Endothelial cell of umbilical vein (primary cell): ENCODE data around the gene PLAGL1. TPM values are rescaled to one million over a fixed set of nuclear protein-coding genes. Genes with fewer than 3 reads are reported as not detected.

Experiments used
- BruUV-seq: library from RNA; stranded (reverse); fragments of 400-500 nt; replicated peaks from 2 replicates; lab custom pipeline; 2021; lab: Mats Ljungman, UMichigan
- CTCF ChIA-PET: fragments of 300-600, 350-600 bp; sonication (Branson Sonifier 250); formaldehyde crosslinking; loops from one replicate; lab custom pipeline; 2021; ENCODE audit warnings: antibody characterized with exemption, inconsistent platforms; lab: Charles Lee
- POLR2A ChIA-PET: fragments of 300-600, 350-600 bp; sonication (Branson Sonifier 250); formaldehyde crosslinking; loops from one replicate; lab custom pipeline; 2021; ENCODE audit warnings: antibody characterized with exemption, inconsistent platforms; lab: Charles Lee
- DNase-seq: peaks from one replicate; pipeline ENCODE4 v3.0.0-alpha.2; 2011; ENCODE audit warnings: low read depth, low spot score
- FAIRE-seq: peaks from 2 replicates; lab custom pipeline; 2011; peaks lifted over from hg19 to GRCh38; lab: Jason Lieb, UNC
- H2AFZ ChIP-seq: 2 replicates; pipeline ENCODE4 v1.6.0; 2012; ENCODE audit warnings: low read depth, low read length, control low read depth, inconsistent platforms
- H3K27ac ChIP-seq: 2 replicates; pipeline ENCODE4 v1.5.1; 2011; ENCODE audit warnings: low read depth, mild to moderate bottlenecking, control low read depth, low read length, moderate library complexity; ENCODE audit not compliant: insufficient read depth
- H3K27me3 ChIP-seq, 2 experiments: 2 replicates each; pipeline versions ENCODE4 v1.6.0 to v1.6.1; 2011; ENCODE audit warnings: low read length in 2 of 2, mixed read lengths in 1 of 2; ENCODE audit not compliant: control insufficient read depth in 2 of 2, insufficient read depth in 2 of 2
- H3K36me3 ChIP-seq, 2 experiments: 2 replicates in 1 of 2; 3 replicates in 1 of 2; pipeline ENCODE4 v1.5.1; 2011; ENCODE audit warnings: low read length in 2 of 2, mild to moderate bottlenecking in 1 of 2, moderate library complexity in 1 of 2; ENCODE audit not compliant: control insufficient read depth in 2 of 2, insufficient read depth in 2 of 2; ENCODE audit errors: extremely low read depth in 1 of 2
- H3K4me1 ChIP-seq: 3 replicates; pipeline ENCODE4 v1.5.1; 2011; ENCODE audit warnings: mild to moderate bottlenecking, low read length; ENCODE audit not compliant: control insufficient read depth, insufficient read depth; ENCODE audit errors: extremely low read depth
- H3K4me2 ChIP-seq: 2 replicates; pipeline ENCODE4 v1.6.1; 2011; ENCODE audit warnings: low read length, control low read depth, mixed read lengths; ENCODE audit not compliant: insufficient read depth
- H3K4me3 ChIP-seq, 3 experiments: fragments of 200-600 bp in 1 of 3; sonication (generic), shearing (Covaris generic) in 1 of 3; replicated peaks in 1 of 3; 2 replicates each; pipeline ENCODE4 v1.5.1; 2011 to 2016; ENCODE audit warnings: control low read depth in 3 of 3, low read length in 3 of 3, mild to moderate bottlenecking in 2 of 3, inconsistent platforms in 1 of 3, low read depth in 1 of 3, moderate library complexity in 1 of 3; ENCODE audit not compliant: insufficient read depth in 1 of 3
- H3K79me2 ChIP-seq: 2 replicates; pipeline ENCODE4 v1.6.0; 2012; ENCODE audit warnings: low read length, inconsistent platforms; ENCODE audit not compliant: control insufficient read depth, insufficient read depth
- H3K9ac ChIP-seq: replicated peaks from 2 replicates; pipeline ENCODE3; 2011; ENCODE audit warnings: low read length, control low read depth; ENCODE audit not compliant: insufficient read depth; ENCODE audit errors: extremely low read depth
- H3K9me1 ChIP-seq: replicated peaks from 3 replicates; pipeline ENCODE4 v1.6.0; 2011; ENCODE audit warnings: mild to moderate bottlenecking, low read length; ENCODE audit not compliant: control insufficient read depth, insufficient read depth; ENCODE audit errors: extremely low read depth
- H3K9me3 ChIP-seq: replicated peaks from 2 replicates; pipeline ENCODE4 v1.5.1; 2012; ENCODE audit warnings: low read length, inconsistent platforms; ENCODE audit not compliant: control insufficient read depth, insufficient read depth
- H4K20me1 ChIP-seq: replicated peaks from 2 replicates; pipeline ENCODE3; 2011; ENCODE audit warnings: mild to moderate bottlenecking, low read length; ENCODE audit not compliant: control insufficient read depth, insufficient read depth; ENCODE audit errors: extremely low read depth
- FOS ChIP-seq: IDR thresholded peaks from 2 replicates; pipeline ENCODE4 v1.6.1; 2011; ENCODE audit warnings: mild to moderate bottlenecking, low read length, moderate library complexity, borderline replicate concordance; ENCODE audit not compliant: insufficient read depth
- GATA2 ChIP-seq: IDR thresholded peaks from 2 replicates; pipeline ENCODE4 v1.7.0; 2011; ENCODE audit warnings: low read depth, mild to moderate bottlenecking, moderate library complexity, mixed read lengths, low read length; ENCODE audit not compliant: insufficient read length, insufficient read depth
- JUN ChIP-seq: IDR thresholded peaks from 2 replicates; pipeline ENCODE4 v1.6.1; 2011; ENCODE audit warnings: borderline replicate concordance, low read depth; ENCODE audit not compliant: insufficient read length, insufficient read depth
- dilution Hi-C: fragments of 300-500 bp; cut with MboI; formaldehyde crosslinking; loops from one replicate; pipeline ENCODE4 v1.15.0; 2019; ENCODE audit warnings: low sequenced_read_pairs; ENCODE audit not compliant: extremely low pct_ligation_motif_present
- intact Hi-C: fragments of 100-400 bp; cut with micrococcal nuclease; formaldehyde crosslinking; loops from one replicate; pipeline ENCODE4 v1.10.0; 2022
- polyA plus RNA-seq, 4 experiments: library from polyadenylated mRNA; depleted of rRNA in 3 of 4; stranded (reverse) in 3 of 4; unstranded in 1 of 4; fragments of >200 nt; gene quantifications; 2 replicates each; pipeline versions ENCODE4 v1.2.1 to v1.2.3, GENCODE V29; 2011 to 2012; ENCODE audit warnings: missing spikeins in 1 of 4
- total RNA-seq: library from RNA; stranded (reverse); gene quantifications from 2 replicates; pipeline ENCODE4 v1.2.3, GENCODE V29; 2021
- TF ChIP-seq, protein P1 (sequence below), 2 donors: IDR thresholded peaks; 1 replicate in 1 of 2; 2 replicates in 1 of 2; pipeline ENCODE4 v1.5.1; 2011; ENCODE audit warnings: low read length in 2 of 2, mild to moderate bottlenecking in 2 of 2, moderate library complexity in 2 of 2, control low read depth in 1 of 2, inconsistent platforms in 1 of 2, low read depth in 1 of 2; ENCODE audit not compliant: insufficient read depth in 1 of 2; ENCODE audit errors: extremely low read depth in 1 of 2

PLAGL1 gene
- total and polyA plus RNA-seq, 2 donors (not counting 3 experiments of a cell fraction or from before 2014, with no cell fraction given), result 20.9 to 40.4 TPM

DNA sequence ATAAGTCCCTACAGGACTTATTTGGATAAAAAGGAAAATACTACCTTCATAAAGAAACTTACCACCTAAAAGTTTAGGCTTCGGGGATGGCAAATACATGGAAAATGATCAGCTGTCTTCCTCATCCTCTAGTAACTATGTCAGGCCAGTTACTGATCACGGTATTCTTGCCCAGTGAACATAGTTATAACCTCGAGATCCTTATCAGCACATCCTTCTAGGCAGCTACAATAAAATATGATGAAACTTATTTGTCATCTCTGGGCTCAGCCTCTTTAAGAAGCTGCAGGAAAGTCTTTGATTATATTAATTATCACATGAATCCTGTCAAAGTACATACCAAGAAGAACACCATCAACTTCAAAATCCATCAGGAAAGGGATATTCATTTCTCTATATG lies 45.5 kb upstream of the PLAGL1 start:
- CTCF ChIA-PET, result no interaction called here
- FAIRE-seq, result no peak

DNA sequence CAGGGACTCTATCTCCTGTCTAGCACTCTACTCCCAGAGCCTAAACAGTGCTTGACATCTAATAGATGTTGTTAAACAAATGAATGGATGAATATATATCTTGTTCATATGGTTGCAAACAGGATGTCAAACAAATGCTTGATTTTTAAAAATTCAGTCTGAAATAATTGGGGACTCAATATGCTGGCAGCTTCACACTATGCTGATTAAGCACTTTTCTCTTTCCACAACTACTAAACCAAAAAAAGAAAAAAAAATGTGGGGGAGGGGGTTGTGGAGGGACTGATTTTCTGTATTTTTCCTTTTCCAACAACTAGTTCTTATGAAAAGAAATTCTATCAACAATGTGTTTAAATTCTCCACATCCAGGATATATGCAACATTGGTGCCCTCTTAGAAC lies 44.4 kb upstream of the PLAGL1 start:
- H3K9me3 ChIP-seq, result no peaks in the 10 kb centered on the region
- no peak overlapping the region for H3K27ac ChIP-seq
- no peaks in the 10 kb centered on the region for H3K36me3 ChIP-seq
- peaks cover 11 to 21% of the 10 kb centered on the region in 2 experiments for H3K27me3 ChIP-seq
- H3K4me1 ChIP-seq, result no peaks in the 10 kb centered on the region
- H3K4me2 ChIP-seq, result no peak overlapping the region
- intact Hi-C loops (no loop called here), dilution Hi-C loops (no loop called here)
- DNase-seq (no peak), FAIRE-seq (no peak)
- no peak overlapping the region for H3K9ac ChIP-seq
- no peak overlapping the region for H3K4me3 ChIP-seq
- no TSS peak for BruUV-seq
- no peak overlapping the region for H2AFZ ChIP-seq
- ChIA-PET POLR2A (no interaction called here), CTCF (no interaction called here)
- no peaks in the 10 kb centered on the region for H4K20me1 ChIP-seq
- no peaks in the 10 kb centered on the region for H3K79me2 ChIP-seq
- TF ChIP-seq JUN, result no peak
- TF ChIP-seq, protein P1, sequence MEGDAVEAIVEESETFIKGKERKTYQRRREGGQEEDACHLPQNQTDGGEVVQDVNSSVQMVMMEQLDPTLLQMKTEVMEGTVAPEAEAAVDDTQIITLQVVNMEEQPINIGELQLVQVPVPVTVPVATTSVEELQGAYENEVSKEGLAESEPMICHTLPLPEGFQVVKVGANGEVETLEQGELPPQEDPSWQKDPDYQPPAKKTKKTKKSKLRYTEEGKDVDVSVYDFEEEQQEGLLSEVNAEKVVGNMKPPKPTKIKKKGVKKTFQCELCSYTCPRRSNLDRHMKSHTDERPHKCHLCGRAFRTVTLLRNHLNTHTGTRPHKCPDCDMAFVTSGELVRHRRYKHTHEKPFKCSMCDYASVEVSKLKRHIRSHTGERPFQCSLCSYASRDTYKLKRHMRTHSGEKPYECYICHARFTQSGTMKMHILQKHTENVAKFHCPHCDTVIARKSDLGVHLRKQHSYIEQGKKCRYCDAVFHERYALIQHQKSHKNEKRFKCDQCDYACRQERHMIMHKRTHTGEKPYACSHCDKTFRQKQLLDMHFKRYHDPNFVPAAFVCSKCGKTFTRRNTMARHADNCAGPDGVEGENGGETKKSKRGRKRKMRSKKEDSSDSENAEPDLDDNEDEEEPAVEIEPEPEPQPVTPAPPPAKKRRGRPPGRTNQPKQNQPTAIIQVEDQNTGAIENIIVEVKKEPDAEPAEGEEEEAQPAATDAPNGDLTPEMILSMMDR (IDR thresholded peaks at IDR 0.05; ENCODE audit: extremely low read depth in 1 of 2, insufficient read depth in 1 of 2, low read depth in 1 of 2, low read length in 2 of 2), result no peak
- no peak for TF ChIP-seq FOS
- TF ChIP-seq GATA2, result no peak
- H3K9me1 ChIP-seq, result no peaks in the 10 kb centered on the region

More for the DNA sequence above, 45.5 kb upstream of the PLAGL1 start:
- H4K20me1 ChIP-seq, result no peaks in the 10 kb centered on the region
- dilution Hi-C loops, result no loop called here
- H3K4me2 ChIP-seq, result no peak overlapping the region
- H3K27me3 ChIP-seq, result peaks cover 8 to 22% of the 10 kb centered on the region in 2 experiments
- POLR2A ChIA-PET, result no interaction called here
- H3K9ac ChIP-seq, result no peak overlapping the region
- H3K4me1 ChIP-seq, result no peaks in the 10 kb centered on the region
- BruUV-seq, result no TSS peak
- no peak overlapping the region for H2AFZ ChIP-seq
- no peak for DNase-seq
- H3K4me3 ChIP-seq, result no peak overlapping the region
- H3K9me1 ChIP-seq, result no peaks in the 10 kb centered on the region
- H3K36me3 ChIP-seq, result no peaks in the 10 kb centered on the region
- TF ChIP-seq GATA2, result peak; percentile 21
- TF ChIP-seq FOS, result no peak
- no peak overlapping the region for H3K27ac ChIP-seq
- H3K9me3 ChIP-seq, result no peaks in the 10 kb centered on the region
- no peaks in the 10 kb centered on the region for H3K79me2 ChIP-seq
- intact Hi-C loops, result no loop called here
